Thyroid gland (tissue), 4 donors: Measurements from ENCODE around the gene RAD21L1.

Source experiments
- CTCF ChIP-seq, 6 experiments: fragments of 200-600 bp in 3 of 6; fragments of 450-650 bp in 3 of 6; sonication (generic) in 3 of 6; IDR thresholded peaks; one replicate each; pipeline ENCODE4 v1.5.1; 2016 to 2019; ENCODE audit warnings: antibody characterized with exemption in 6 of 6, mild to moderate bottlenecking in 2 of 6, inconsistent platforms in 1 of 6, moderate library complexity in 1 of 6
- POLR2A ChIP-seq, 2 donors: fragments of 450-650 bp; IDR thresholded peaks; one replicate each; pipeline ENCODE4 v1.6.1; 2017; ENCODE audit warnings: antibody characterized with exemption in 2 of 2, mild to moderate bottlenecking in 2 of 2, moderate library complexity in 1 of 2

DNA sequence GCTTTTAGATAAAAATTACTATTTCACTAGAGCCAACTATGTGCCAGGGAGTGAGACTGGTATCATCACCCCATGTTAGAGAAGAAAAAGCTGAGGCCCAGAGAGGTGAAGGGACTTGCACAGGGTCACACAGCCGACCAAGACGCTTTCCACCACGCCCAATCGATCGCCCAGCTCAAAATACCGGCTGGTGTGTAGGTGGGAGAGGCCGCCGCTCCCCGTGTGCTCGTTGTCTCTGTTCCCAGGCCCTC lies 40.0 kb downstream of the RAD21L1 start:
- TF ChIP-seq POLR2A (IDR thresholded peaks at IDR 0.05) (no peak), CTCF (IDR thresholded peaks at IDR 0.05) (no peak)
